NK-92 (cell line): Measurements from ENCODE around the gene CCDC74A.
"Not testable (repeated sequence)": the region's sequence is repeated elsewhere in the genome, so short reads cannot be mapped to it uniquely, and the experiment has no call there.

Source experiments
- DNase-seq: peaks from one replicate; lab custom pipeline; 2025; ENCODE audit not compliant: unreplicated experiment; lab: John Stamatoyannopoulos, UW

Gene CCDC74A

DNA sequence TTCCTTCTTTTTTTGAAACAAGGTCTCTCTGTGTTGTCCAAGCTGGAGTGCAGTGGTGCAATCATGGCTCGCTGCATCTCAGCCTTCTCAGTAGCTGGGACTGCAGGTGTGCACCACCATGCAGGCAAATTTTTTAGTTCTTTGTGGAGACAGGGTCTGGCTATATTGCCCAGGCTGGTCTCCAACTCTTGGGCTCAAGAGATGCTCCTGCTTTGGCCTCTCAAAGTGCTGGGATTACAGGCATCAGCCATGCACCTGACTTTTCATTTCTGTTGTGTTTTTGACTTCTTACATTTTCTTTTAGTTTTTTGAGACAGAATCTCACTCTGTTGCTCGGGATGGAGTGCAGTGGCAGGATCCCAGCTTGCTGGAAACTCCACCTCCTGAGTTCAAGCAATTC lies 2.4 kb upstream of the CCDC74A start:
- not testable (repeated sequence) for DNase-seq

DNA sequence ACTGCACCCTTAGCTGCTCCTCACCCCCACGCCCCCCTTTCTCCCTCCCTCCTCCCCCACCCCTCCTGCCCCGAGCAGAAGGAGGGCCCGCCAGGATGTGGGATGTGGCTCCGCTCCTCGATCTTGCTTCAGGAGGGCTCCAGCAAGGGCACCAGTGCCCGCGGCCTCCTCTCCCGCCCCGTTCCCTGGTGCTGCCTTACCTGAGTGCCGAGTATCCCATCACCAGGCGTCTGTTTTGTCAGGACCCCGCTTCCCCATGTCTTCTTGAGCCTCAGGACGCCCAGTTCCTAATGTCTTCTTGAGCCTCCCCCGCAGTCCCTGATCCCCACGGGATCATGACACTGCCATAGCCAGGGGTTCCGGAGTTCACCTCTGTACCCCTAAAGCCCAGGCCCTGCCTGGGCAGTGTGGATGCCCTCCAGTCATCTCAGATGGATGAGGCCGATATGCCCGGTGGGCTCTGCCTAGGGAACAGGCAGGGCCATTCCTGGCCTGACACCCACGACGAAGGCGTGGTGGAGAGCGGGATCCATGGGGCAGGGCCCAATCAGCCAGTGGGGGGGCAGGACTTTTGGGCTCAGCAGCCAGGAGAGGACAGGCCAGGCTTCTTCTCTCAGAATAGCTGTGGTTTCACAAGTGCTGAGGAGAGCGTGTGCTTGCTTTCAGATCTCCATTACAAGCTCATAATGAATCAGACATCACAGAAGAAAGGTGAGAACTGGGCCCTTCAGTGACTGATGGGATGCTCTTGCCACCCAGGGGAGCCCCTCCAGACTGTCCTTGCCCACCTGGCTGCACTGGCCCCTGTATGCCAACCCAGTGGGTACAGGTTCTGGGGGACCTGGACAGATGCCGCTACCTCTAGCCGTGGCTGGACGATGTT lies 1.5 kb downstream of the CCDC74A start:
- DNase-seq = not testable (repeated sequence)

DNA sequence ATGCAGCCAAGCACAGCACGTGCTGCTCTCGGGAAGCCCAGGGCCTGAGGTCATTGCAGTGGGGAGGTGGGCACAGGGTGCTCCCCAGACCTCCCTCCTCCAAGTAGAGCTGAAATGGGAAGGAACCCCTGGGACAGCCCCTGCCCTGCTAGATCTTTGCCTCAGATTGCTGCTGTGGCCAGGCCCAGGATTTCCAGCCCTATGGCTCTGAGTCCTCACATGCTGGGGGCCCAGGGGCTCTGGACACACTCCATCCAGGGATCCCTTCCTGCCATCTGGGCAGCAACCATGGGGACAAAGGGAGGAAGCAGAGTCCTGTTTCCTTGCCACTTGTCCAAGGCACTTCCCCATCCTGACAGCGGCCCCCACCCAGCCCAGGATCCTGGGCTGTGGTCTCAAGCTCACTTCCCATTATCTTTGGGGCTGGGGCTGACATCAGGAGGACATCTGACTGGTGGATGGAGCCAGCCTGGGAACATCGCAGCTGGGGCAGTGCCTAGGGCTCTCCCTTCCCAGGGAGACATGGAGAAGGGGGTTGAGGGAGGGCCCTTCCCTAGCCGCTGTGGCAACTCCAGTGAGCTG lies 2.3 kb downstream of the CCDC74A start:
- DNase-seq = not testable (repeated sequence)

DNA sequence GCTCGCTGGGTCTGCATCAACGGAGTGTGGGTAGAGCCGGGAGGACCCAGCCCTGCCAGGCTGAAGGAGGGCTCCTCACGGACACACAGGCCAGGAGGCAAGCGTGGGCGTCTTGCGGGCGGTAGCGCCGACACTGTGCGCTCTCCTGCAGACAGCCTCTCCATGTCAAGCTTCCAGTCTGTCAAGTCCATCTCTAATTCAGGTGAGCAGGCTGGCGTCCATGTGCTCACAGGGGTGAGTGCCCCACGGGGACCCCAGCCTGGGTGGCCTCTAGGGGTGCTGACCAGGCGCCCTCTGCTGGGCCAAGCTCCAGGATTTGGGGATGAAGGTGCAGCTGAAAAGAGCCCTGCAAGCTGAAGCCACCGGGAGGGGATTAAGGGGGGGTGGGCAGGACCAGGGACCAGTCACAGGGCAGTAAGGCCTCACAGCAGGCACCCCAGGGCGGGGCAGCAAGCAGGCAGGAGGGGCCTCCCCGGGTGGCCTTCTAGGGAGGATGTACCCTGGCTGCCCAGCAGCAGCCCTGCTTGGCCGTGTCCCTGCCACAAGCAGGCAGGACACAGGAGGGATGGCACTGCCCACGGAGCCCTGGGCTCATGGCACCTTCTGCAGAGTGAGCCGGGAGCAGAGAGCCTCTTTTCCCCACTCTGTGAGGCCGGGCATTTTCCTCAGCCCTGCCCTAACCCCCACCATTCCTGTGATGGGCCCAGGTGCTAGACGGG lies 3.1 kb downstream of the CCDC74A start:
- DNase-seq = not testable (repeated sequence)

DNA sequence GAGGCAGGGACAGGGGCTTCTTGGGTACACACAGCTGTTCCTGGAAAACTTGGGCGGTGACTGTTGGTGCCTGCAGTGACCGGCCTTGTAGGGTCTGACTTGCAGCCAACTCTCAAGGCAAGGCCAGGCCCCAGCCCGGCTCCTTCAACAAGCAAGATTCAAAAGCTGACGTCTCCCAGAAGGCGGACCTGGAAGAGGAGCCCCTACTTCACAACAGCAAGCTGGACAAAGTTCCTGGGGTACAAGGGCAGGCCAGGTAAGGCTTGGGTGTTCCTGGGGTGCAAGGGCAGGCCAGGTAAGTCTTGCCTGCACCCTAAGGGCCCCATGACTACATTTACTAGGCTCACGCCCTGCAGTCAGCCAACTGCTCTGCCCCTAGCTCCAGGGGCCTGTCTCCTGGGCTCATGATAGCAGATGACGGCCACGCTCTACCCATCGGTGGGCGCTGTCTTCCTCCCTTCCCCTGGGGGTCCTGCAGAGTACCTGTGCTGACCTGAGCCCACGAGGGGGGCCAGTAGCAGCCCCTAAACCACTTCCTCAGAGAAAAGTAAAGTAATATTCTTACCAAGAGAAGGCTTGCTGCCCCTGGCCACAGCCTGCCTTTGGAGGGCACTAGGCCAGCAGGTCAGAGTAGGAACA lies 4.0 kb downstream of the CCDC74A start:
- not testable (repeated sequence) for DNase-seq

DNA sequence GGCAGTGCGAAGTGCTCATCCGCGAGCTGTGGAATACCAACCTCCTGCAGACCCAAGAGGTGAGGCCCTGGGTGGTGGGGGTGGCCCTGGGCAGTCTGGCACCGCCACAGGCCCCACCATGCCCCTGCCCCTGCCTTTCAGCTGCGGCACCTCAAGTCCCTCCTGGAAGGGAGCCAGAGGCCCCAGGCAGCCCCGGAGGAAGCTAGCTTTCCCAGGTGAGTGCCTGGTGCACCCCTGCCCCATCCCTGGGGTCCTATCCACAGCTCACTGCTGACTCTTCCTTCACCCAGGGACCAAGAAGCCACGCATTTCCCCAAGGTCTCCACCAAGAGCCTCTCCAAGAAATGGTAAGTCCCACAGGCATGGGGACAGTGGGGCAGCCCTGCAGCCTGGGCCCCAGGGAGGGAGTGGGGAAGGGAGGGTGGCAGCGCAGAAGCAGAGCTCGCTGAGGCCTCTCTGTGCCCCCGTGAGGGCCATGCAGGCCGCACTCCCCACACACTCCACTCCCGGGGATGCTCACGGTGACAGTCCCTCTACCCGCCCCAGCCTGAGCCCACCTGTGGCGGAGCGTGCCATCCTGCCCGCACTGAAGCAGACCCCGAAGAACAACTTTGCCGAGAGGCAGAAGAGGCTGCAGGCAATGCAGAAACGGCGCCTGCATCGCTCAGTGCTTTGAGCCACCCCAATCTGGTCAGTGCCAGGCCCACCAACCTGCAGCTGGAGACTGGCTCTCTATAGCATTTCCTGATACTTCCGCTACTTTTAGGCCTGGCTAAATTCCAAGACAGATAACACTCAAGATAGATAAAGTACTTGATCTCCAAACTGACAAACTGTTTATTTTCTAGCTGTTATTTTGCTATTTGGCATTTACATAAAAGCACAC lies 5.3 kb downstream of the CCDC74A start:
- DNase-seq = not testable (repeated sequence)

DNA sequence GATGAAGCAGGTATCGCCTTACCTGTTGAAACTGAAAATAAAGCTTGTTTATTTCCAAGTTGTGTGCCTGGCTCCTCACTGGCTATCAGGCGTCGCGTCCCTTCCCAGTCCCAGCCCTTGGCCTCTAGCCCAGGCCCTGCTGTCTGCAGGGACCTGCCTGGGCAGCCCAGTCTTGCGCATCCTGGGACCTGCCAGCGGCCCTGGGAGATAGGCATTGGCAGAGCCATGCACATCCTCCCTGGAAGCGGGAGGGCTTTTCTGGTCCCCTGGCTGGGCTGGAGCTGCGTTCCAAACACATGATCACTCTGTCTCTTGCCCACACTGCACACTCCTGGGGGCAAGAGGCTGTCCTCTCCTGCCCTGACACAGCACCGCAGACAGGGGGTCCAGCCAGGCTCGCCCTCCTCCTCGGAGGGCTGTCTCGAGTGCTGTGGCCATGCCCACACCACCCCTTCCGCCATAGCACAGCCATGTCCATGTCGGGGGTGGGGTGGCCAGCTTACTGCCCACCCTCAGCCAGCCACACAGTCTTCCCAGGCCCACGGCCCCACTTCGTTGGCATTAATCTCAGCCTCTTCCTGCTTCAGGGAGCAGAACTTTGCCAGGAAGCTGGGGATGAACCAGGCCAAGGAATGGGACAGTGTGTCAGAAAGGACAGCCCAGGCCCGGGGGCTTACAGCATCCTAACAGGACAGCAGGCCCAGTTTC lies 6.1 kb downstream of the CCDC74A start:
- not testable (repeated sequence) for DNase-seq

DNA sequence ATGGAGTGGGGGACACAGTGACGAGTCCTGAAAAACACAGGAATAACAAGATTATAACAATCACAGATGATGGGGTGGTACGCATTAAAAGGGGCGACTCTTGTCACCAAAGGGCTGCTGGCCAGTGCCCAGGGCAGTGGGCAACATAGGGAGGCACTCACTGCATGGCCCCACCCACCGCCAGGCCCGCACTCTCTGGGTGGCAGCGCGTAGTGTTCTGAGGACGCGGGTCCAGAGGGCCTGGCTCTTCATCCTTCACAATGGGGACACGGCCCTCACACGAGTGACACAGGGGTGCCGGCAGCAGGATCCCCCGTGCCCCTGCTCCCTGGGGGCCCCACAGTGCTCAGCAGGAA lies 6.6 kb downstream of the CCDC74A start:
- DNase-seq = not testable (repeated sequence)

DNA sequence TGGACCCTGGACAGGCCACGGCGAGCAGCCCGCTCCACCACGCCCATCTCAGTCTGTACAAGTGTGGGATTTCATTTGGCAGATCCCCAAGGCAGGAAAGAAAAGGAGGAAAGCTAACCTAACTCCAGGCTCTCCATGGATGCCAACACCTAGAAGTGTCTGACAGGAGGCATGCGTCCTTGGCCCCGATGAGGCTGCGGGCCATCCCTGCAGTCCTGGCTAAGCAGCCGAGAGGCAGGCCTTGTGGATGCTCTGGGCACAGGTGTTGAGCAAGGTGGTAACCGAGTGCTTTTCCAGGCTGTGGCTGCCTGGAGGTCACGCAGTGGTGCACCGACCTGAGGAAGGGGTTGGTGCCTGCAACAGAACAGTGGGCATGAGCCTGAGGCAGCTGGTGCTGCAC lies 7.3 kb downstream of the CCDC74A start:
- DNase-seq = not testable (repeated sequence)

DNA sequence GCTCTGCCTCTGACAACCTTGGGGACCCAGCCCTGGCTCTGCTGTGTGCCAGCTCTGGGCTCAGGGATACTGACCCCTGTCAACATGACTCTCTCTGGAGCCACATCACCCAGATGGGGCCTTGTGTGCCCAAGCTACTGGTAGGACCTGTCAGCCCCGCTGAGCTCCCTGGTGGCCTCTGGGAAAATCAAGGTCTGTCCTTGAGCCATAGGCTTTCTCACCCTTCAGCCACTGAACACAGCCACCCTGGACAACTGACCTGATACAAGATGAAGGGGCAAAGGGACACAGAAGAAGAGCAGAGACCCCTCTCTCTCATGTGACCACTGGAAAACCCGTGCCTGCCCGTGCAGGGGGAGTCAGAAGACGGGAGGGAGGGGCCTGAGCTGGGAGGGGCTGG lies 7.8 kb downstream of the CCDC74A start:
- DNase-seq = no peak

DNA sequence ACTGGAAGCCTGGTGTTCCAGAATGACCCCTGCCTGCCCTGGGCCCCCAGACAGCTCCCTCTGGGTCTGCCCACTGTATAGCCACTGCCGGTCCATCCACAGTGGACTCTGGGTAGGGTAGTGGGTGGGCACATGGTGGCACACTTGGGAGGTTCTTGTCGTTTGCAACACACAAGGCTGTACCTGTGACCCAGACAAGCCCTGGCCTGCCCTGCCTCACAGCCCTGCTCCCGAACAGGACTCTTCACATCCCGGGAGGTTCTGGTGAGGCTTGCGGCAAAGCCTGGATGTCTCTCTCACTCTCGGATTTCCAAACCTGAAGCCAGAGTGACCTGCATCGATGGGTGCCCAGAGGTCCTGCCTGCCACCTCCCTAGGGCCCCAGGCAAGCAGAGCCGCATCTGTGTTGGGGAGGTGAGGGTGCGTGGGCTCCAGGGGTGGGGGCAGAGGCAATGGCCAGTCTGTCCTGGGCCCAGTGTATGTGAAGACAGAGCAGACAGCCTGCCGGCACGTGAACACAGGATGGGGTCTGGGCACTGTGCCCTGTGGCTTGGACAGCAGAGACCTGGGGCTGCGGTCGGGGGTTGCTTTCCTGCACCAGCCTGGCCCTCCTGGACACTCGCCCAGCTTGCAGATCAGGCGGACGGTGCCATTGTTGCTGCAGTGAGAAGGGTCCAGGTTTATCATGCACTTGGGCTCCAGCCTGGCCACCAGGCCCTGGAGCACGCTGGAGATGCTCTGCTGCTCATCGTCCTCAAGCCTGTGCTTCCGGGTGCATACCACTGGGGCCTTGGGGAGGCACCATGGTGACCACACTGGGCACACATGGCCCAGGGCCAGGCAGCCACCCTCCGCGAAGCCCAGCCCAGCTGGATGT lies 8.5 kb downstream of the CCDC74A start:
- not testable (repeated sequence) for DNase-seq

DNA sequence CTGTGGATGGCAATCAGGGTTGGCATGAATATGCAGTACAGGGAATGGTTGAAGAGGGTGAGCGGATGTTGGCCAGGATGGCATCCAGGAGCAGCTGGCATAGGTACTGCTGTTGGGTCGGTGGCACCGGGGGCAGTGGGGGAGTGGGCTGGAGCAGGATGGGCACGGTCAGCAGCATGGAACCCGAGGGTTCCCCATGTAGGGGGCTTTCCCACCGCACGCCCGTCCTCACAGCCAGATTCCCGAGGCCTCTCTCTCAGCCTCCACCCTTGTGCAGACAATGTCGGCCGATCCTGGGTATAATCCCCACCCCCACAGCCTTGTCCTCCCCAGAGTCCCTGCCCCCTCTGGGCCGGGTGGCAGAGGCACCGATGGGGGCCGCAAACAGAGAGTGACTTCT lies 9.2 kb downstream of the CCDC74A start:
- not testable (repeated sequence) for DNase-seq

DNA sequence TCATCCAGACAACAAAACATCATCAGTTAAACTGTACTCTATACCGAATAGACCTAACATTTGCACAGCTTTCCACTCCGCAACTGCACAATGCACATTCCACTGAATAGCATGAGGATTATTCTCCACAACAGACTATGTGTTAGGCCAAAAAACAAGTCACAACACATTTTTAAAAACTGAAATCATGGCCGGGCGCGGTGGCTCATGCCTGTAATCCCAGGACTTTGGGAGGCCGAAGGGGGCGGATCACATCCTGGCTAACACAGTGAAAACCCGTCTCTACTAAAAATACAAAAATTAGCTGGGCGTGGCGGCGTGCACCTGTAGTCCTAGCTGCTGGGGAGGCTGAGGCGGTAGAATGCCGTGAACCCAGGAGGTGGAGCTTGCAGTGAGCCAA lies 11.2 kb downstream of the CCDC74A start:
- not testable (repeated sequence) for DNase-seq

DNA sequence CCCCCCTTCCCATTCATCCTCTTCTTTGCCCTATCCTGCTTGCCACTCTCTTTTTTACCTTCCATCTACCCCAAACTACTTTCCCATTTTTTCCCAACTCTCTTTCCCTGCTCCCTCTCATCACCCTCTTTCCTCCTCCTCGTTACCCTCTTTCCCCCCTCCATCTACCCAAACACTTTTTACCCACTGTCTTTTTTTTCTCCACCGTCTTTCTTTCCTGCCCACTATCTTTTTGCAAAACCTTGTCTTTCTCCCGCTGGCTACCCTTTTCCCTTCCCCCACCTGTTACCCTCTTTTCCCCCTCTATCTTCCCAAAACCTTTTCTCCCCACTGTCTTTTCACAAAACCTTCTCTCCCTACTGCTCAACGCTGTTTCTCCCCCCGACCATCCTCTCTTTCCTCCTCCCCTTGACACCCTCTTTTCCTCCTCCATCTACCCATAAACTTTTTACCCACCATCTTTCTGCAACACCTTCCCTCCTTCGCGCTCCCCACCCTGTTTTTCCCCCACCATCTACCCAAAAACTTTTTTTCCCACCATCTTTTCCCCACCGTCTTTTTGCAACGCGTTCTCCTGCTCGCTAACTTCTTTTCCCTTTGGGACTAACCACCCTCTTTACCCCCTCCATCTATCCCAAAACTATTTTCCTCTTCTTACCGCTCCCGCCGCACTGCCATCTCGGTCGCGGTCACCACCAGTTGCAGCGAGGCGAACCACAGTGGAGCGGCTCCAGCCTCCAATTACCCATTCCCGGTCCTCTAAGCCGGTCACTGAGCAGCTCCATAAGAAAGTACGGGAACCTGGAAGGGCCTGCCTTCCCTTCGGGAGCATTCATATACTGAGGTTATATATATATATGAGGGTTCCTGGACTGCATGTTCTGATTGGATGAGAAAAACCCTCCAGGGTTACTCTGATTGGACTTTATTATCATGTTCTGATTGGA lies 15.0 kb downstream of the CCDC74A start:
- no peak for DNase-seq

DNA sequence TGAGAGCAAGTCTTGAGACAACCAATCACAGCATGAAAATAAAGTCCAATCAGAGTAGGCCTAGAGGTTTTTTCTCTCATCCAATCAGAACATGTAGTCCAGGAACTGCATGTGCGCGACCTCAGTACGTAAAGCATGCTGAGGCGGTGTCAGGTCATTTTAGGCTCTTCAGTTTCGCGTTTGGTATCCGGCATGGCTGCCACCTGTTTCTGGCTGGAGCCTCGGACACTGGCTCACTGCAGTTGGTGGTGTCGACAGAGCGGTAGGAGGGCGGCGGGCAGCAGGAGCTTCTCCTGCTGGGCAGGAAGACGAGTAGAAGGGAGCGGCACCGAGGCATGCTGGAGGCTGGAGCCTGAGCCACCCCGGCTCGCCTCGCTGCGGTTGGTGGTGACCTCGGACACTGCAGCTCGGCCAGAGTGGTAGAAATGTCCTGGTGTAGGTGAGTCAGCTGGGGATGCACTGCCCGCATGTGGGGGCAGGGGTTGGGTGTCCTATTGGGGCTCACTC lies 15.8 kb downstream of the CCDC74A start:
- DNase-seq = no peak

DNA sequence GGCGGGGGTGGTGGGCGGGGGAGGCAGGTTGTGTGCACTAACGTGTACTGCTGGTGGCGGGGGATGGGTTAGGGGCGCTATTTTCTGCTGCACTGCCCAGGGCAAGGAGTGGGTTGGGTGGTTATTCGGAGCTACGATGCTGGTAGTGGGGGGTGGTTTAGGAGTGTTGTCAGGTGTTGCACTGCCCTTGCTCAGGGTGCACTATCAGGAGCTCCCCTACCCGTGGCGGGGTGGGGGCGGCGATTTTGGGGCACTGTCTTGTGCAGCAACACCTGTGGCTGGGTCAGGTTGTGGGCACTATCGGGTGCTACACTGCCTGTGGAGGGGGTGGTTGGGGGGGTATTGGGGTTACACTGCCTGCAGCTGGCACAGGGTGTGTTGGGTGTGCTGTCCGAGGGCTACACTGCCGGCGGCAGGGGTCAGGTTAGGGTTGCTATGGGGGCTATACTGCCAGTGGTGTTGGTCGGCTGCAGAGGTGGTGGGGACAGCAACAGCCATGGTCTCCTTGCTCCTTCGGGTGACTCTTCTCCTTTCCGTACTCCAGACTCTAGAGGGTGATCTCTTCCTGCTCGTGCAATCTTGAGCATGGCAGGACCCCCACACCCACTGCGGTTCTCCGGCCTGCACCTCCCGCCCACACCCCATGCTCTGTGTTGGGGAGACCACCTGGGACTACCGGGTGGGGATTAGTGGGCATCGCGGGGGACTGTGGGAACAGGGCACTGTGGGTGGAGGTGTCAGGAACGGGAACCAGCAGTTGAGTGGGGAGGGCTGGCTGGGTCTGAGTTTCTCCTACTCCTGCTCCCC lies 16.5 kb downstream of the CCDC74A start:
- not testable (repeated sequence) for DNase-seq

DNA sequence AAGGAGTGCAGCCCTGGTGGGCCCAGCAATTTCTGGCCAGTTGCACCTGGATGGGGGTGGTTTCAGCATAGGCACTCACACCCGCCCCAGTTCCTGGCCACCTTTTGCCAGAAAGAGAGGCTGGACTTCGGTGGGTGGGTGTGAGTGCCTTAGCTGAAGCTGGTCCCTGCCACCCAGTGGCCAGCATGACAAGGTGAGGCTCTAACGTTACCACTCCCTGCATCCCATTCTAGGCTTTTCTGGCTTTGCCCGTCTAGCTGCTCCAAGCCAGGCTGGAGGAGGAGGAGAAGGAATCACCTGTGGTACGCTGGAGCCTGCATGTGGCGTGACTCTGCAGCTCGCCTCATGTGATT lies 17.1 kb downstream of the CCDC74A start:
- not testable (repeated sequence) for DNase-seq
